ENCODE measurements around the gene MIEF1. TPM values are rescaled to one million over a fixed set of nuclear protein-coding genes. Genes with fewer than 3 reads are reported as not detected.

The MIEF1 gene
- 12.6 and 20.1 TPM in 2 replicates for total RNA-seq

DNA sequence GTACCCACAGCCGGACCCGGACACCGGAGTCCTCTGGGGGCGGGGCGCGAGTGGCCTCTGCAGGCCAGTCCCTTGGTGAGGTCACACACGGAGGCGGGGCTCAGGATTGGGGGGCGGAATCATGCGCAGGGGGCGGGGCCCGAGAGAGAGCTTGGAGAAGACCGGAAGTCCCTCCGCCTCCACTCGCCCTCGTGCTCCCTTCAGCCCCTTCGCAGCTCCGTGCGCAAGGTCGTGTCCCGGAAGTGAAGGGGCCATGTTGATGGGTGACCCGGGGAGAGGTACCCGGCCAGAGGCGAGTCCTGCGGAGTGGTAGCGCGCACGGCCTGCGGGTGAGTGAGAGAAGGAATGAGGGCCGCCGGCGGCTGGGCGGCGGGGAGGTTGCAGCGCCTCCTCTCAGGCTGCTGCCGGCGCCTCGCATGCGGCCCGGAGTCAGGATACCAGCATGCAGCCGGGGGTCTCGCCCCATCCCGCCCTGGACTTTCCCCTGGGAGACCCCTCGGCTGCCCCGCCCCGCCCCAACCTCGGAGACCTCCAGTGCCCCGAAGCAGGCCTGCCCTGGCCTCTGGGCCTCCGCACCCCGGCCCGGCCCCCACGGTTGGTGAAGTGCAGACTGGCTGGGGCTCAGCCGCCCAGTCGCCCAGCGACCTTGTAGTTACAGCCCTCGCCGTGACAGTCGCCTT is at the start of gene MIEF1:
Gene MIEF1 (plus strand): TSS at position 182 of the 680 bp plus-strand sequence. CDS start 9,005 bp downstream, outside the sequence.

DNA sequence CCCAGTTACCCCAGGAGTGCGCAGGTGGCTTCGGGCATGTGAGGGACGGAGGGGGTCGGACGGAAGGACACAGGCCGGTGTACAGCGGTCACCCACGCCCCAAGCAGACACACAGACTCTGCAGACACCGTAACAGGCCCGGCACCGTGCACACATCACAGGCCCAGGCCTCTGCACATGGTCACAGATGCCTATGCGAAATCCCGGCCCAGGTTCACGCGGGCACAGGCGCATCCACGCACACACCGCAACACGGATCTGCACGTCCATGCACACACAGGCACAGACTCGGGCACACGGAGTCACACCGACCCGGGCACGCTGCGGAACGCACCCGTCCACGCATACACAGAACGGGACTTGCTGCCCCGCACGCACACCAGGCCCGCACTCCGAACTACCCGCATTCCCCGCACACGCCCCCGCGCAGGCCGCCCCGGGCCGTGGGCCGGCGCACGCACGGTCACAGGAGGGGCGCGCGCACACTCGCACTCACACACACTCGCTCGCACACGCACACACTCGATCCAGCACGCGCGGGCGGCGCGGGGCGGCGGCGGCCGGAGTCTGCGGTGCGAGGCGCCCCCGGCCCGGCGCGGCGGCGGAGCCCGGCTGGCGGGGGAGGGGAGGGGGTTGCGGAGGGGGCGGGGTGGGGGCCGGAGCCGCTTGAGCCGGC is 45.4 kb upstream of the MIEF1 start, which contains the start of gene MGAT3:
Gene MGAT3 (plus strand): TSS at position 491 of the 676 bp plus-strand sequence. CDS start 30,336 bp downstream, outside the sequence.

GRCh38 chr22:39520226-39521105 is 18.4 kb downstream of the MIEF1 start, which contains the start of gene ATF4:
TSS of gene ATF4 (plus strand) at chr22:39520562. CDS start at chr22:39521446, 884 bp downstream.

DNA sequence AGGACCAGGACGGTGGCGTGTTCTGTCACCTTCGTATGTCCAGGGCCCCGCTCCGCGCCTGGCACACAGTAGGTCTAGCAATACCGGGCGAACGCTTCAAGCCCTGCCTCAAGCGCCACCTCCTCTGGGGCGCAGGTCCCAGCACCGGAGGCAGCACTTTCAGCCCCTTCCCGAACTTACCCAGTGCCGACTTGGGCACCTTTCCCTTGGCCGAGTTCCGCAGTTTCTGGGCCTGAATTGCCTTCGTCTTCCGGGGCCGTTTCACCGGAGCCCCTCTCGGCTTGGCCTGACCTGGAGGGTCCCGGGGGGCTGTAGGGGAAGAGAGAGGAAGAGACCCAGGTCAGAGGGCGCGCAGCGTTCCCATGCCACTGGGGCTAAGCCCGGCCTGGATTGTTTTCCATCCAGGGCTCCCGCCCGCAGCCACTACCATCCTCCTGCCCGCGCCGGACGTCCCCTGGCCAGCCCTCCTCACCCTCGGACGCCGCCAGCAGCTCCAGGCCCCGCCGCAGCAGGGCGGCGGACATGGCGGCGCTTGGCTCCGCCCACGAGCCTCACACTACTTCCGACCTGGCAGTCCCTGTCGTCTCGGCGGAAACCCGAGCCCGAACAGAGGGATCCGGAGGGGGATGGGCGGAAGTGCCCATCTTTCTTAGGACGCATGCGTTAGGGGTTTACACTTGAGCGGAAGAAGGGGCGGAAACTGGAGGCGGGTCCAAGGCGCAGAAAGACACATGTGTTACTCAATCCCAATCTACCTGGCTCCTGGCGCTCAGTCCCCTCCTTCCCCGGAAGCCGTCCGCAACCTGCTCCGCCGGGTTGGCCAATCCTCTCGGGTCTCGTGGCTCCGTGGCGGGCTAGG is 30.4 kb downstream of the MIEF1 start, which contains the start of gene RPS19BP1:
Gene RPS19BP1 (minus strand): TSS at position 534 of the 859 bp plus-strand sequence. CDS start 10 bp downstream, at position 524.

Other genes with a start within 250 kb of the MIEF1 start
- gene RPL3, start 182.7 kb upstream of the MIEF1 start, total RNA-seq, result 2,861 and 3,739 TPM in 2 replicates
- 0.49 and 1.5 TPM in 2 replicates for gene SYNGR1, start 152.3 kb upstream of the MIEF1 start, total RNA-seq
- gene TAB1, start 102.5 kb upstream of the MIEF1 start, total RNA-seq, result 20.0 and 21.7 TPM in 2 replicates
- under 0.01 and 0.06 TPM in 2 replicates for gene MGAT3, start 45.3 kb upstream of the MIEF1 start, total RNA-seq
- 121 and 127 TPM in 2 replicates for gene ATF4, start 18.3 kb downstream of the MIEF1 start, total RNA-seq
- gene RPS19BP1, start 30.5 kb downstream of the MIEF1 start, total RNA-seq, result 49.6 and 59.9 TPM in 2 replicates
- not detected in 2 replicates for gene CACNA1I, start 68.5 kb downstream of the MIEF1 start, total RNA-seq

All from bladder microvascular endothelial cell (primary cell).